Measurements from ENCODE around the gene PDIA5. TPM values are rescaled to one million over a fixed set of nuclear protein-coding genes. Genes with fewer than 3 reads are reported as not detected.

The PDIA5 gene
- total RNA-seq, 6 donors from 2014 or later: 25.1 to 38.8 (median 32.9) TPM

DNA sequence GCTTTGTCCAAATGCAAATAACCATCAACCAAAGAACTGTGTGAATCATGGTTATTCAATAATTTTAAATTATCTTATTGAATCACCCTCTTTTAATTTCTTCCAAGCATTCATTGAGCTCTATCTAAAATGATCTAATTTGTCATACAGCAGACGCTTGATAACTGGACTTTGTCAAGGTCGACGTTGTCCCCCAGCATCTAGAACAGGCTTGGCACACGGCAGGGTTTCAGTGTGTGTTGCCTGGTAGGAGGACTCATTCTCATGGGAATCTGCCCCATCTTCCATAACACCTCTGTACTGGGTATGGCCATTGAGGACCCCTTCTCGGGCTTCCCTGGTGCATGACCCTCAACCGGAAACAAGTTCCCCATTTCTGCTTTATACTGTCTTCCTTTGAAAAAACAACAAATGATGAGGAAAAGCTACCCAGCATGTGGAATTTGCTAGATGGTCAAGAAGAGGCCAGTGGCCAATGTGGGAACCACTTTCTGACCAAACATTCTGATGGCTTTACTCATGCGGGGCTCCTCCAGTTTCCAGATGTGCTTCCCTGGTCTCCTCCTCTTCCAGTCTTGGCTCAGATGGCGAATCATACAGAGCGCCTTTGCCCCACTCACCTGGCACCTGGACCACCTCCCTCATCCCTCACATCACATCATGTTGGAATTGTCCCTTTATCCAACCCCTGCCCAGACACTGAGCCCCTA is 93.3 kb downstream of the PDIA5 start:
- Histone ChIP-seq H3K4me3 (no peak overlapping the region), H3K9me3 (no peaks in the 10 kb centered on the region), H3K4me1 (peaks cover 0 to 29% (median 19%) of the 10 kb centered on the region in 4 donors), H3K36me3 (peaks cover under 1 to 94% (median 37%) of the 10 kb centered on the region in 4 donors), H3K27me3 (no peaks in the 10 kb centered on the region), H3K27ac (no peak overlapping the region)
- no peak for DNase-seq
- no peak for ATAC-seq (ENCODE audit: low FRiP score in 2 of 2)
- no peak for TF ChIP-seq POLR2AphosphoS5 (IDR thresholded peaks at IDR 0.05)
- TF ChIP-seq, protein P1, sequence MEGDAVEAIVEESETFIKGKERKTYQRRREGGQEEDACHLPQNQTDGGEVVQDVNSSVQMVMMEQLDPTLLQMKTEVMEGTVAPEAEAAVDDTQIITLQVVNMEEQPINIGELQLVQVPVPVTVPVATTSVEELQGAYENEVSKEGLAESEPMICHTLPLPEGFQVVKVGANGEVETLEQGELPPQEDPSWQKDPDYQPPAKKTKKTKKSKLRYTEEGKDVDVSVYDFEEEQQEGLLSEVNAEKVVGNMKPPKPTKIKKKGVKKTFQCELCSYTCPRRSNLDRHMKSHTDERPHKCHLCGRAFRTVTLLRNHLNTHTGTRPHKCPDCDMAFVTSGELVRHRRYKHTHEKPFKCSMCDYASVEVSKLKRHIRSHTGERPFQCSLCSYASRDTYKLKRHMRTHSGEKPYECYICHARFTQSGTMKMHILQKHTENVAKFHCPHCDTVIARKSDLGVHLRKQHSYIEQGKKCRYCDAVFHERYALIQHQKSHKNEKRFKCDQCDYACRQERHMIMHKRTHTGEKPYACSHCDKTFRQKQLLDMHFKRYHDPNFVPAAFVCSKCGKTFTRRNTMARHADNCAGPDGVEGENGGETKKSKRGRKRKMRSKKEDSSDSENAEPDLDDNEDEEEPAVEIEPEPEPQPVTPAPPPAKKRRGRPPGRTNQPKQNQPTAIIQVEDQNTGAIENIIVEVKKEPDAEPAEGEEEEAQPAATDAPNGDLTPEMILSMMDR (IDR thresholded peaks at IDR 0.05): no peak
- TF ChIP-seq POLR2A (IDR thresholded peaks at IDR 0.05): no peak
- TF ChIP-seq EP300 (IDR thresholded peaks at IDR 0.05): no peak
- 85 to 88% methylated on average over 9 of the region's 9 CpGs for WGBS, 2 donors

DNA sequence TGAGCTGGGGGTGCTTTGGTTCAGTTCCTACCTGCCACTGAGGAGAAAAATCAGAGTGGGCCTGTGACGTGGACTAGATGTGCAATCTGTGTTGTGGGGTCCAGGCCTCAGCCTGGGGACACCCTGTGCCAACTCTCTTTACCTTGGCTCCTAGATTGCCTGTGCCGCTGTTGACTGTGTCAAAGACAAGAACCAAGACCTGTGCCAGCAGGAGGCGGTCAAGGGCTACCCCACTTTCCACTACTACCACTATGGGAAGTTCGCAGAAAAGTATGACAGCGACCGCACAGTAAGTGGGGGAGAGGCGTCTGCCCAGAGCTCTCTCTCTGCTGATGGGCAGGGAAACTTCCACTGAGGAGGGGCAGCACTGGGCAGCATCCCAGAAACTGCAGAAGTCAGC is 94.3 kb downstream of the PDIA5 start:
- no peak for DNase-seq
- Histone ChIP-seq H3K27ac (no peak overlapping the region), H3K4me1 (peaks cover 0 to 20% (median 11%) of the 10 kb centered on the region in 4 donors), H3K4me3 (no peak overlapping the region), H3K9me3 (no peaks in the 10 kb centered on the region), H3K36me3 (peaks cover 3 to 89% (median 33%) of the 10 kb centered on the region in 4 donors), H3K27me3 (no peaks in the 10 kb centered on the region)
- TF ChIP-seq POLR2A (IDR thresholded peaks at IDR 0.05): no peak
- TF ChIP-seq, protein P1 (IDR thresholded peaks at IDR 0.05): no peak
- no peak for TF ChIP-seq POLR2AphosphoS5 (IDR thresholded peaks at IDR 0.05)
- TF ChIP-seq EP300 (IDR thresholded peaks at IDR 0.05): no peak
- no peak for ATAC-seq (ENCODE audit: low FRiP score in 2 of 2)
- 97 to 98% methylated on average over 7 of the region's 7 CpGs for WGBS, 2 donors

DNA sequence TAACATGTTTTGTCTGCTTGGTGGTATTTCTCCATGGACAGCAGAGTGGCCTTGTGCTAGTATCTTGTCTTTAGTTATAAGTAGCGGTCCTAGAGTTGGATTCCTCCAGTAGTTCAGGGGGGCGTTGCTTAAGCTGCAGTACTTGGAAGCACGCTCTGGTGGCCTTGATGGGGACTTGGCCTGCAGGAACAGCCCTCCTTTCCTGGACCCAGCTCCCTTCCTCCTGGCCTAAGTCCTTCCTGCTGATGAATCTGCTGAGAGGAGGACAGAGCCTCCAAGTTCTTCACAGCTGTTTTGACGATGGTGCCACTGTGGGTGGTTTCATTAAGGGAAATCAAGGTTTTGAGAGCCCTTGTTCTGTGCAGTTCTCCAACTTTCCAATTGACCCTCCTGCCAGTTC is 96.3 kb downstream of the PDIA5 start:
- H3K36me3 ChIP-seq: peaks cover 3 to 86% (median 31%) of the 10 kb centered on the region in 4 donors
- no peak overlapping the region for H3K27ac ChIP-seq
- peaks cover 0 to 6% (median 2%) of the 10 kb centered on the region in 4 donors for H3K4me1 ChIP-seq
- no peaks in the 10 kb centered on the region for H3K9me3 ChIP-seq
- H3K27me3 ChIP-seq: no peaks in the 10 kb centered on the region
- WGBS, 2 donors: 87% methylated on average over 4 of the region's 4 CpGs
- TF ChIP-seq EP300 (IDR thresholded peaks at IDR 0.05): no peak
- TF ChIP-seq, protein P1 (IDR thresholded peaks at IDR 0.05): no peak
- no peak for TF ChIP-seq POLR2AphosphoS5 (IDR thresholded peaks at IDR 0.05)
- TF ChIP-seq POLR2A (IDR thresholded peaks at IDR 0.05): no peak
- DNase-seq (no peak), ATAC-seq (ENCODE audit: low FRiP score in 2 of 2) (no peak)
- H3K4me3 ChIP-seq: no peak overlapping the region

DNA sequence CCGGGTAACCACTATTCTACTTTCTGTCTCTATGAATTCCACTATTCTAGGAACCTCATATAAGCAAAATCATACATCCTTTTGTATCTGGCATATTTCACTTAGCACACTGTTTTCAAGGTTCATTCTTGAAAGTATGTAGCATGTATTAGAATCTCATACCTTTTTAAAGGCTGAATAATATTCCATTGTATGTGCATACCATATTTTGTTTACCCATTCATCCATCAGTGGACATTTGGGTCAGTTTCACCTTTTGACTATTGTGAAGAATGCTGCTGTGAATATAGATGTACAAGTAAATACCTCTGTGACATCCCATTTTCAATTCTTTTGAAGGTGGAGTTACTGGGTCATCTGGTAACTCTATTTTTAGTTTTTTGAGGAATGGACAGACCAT is 98.3 kb downstream of the PDIA5 start:
- no peaks in the 10 kb centered on the region for H3K4me1 ChIP-seq
- H3K36me3 ChIP-seq: peaks cover 3 to 66% (median 26%) of the 10 kb centered on the region in 4 donors
- 100% methylated on average over 1 of the region's 1 CpG for WGBS, 2 donors
- no peak for ATAC-seq (ENCODE audit: low FRiP score in 2 of 2)
- TF ChIP-seq, protein P1 (IDR thresholded peaks at IDR 0.05): no peak
- TF ChIP-seq EP300 (IDR thresholded peaks at IDR 0.05): no peak
- no peak for TF ChIP-seq POLR2AphosphoS5 (IDR thresholded peaks at IDR 0.05)
- TF ChIP-seq POLR2A (IDR thresholded peaks at IDR 0.05): no peak
- H3K9me3 ChIP-seq: no peaks in the 10 kb centered on the region
- H3K27ac ChIP-seq: no peak overlapping the region
- no peak for DNase-seq
- H3K4me3 ChIP-seq: no peak overlapping the region
- H3K27me3 ChIP-seq: no peaks in the 10 kb centered on the region

DNA sequence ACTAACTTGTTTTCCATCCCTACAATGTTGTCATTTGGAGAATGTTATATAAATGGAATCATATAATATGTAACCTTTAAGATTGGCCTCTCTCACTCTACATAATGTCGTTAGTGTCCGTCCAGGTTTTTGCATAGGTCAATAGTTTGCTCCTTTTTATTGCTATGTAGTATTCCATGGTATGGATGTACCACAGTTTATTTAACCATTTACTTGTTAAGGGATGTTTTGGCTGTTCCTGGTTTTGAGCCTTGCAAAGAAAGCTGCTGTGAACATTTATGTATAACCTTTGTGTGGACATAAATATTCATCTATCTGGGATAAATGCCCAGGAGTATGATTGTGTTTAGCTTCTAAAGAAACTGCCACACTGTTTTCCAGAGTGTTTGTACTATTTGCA is 100.9 kb downstream of the PDIA5 start:
- 94 to 99% methylated on average over 2 of the region's 2 CpGs for WGBS, 2 donors
- DNase-seq (no peak), ATAC-seq (ENCODE audit: low FRiP score in 2 of 2) (no peak)
- H3K4me1 ChIP-seq: no peaks in the 10 kb centered on the region
- H3K36me3 ChIP-seq: peaks cover 3 to 42% (median 13%) of the 10 kb centered on the region in 4 donors
- TF ChIP-seq, protein P1 (IDR thresholded peaks at IDR 0.05): no peak
- TF ChIP-seq EP300 (IDR thresholded peaks at IDR 0.05) (no peak), POLR2A (IDR thresholded peaks at IDR 0.05) (no peak), POLR2AphosphoS5 (IDR thresholded peaks at IDR 0.05) (no peak)
- H3K9me3 ChIP-seq: no peaks in the 10 kb centered on the region
- H3K27me3 ChIP-seq: no peaks in the 10 kb centered on the region
- no peak overlapping the region for H3K4me3 ChIP-seq
- H3K27ac ChIP-seq: no peak overlapping the region

Data from upper lobe of left lung (tissue), 6 donors.